Cardiac septum (tissue), 1 donor: ENCODE data around the gene ELAVL4. TPM values are rescaled to one million over a fixed set of nuclear protein-coding genes. Genes with fewer than 3 reads are reported as not detected.

Source experiments
- DNase-seq: peaks from one replicate; pipeline ENCODE4 v3.0.0-alpha.2; 2020; ENCODE audit warnings: low spot score
- intact Hi-C: fragments of 100-400 bp; cut with DNase I; formaldehyde crosslinking; loops from one replicate; pipeline ENCODE4 v1.14.0; 2022
- total RNA-seq: library from RNA; stranded (reverse); fragmentation: NEBNext Ultra II Directional; extraction: Animal tissue kit (Norgen Biotek cat#: 25700); gene quantifications from one replicate; pipeline ENCODE4 v1.2.1, GENCODE V29; 2021
- donor health status: DM: no; HTN: no; CAD: no.

Gene ELAVL4
- total RNA-seq, 1 donor from 2014 or later, result 0.11 TPM

- intact Hi-C loops, result no loop called here
- DNase-seq, result no peak
Measured at GRCh38 chr1:50174101-50174500, 65.4 kb downstream of the ELAVL4 start.

GRCh38 chr1:50175719-50176639 is 67.3 kb downstream of the ELAVL4 start:
- DNase-seq, result no peak
- intact Hi-C loops, result no loop called here

- intact Hi-C loops, result no loop called here
- no peak for DNase-seq
Measured at GRCh38 chr1:50177994-50178393, 69.3 kb downstream of the ELAVL4 start.

GRCh38 chr1:50179639-50180038 is 70.9 kb downstream of the ELAVL4 start:
- no peak for DNase-seq
- intact Hi-C loops, result no loop called here

GRCh38 chr1:50180367-50180766 is 71.6 kb downstream of the ELAVL4 start:
- intact Hi-C loops, result no loop called here
- DNase-seq, result no peak

GRCh38 chr1:50181027-50181663 is 72.4 kb downstream of the ELAVL4 start:
- intact Hi-C loops, result no loop called here
- DNase-seq, result no peak

GRCh38 chr1:50183378-50184133 is 74.8 kb downstream of the ELAVL4 start:
- intact Hi-C loops, result no loop called here
- DNase-seq, result no peak

GRCh38 chr1:50189369-50189768 is 80.6 kb downstream of the ELAVL4 start:
- DNase-seq, result no peak
- intact Hi-C loops, result no loop called here

- DNase-seq, result no peak
- intact Hi-C loops, result no loop called here
Measured at GRCh38 chr1:50193002-50193401, 84.3 kb downstream of the ELAVL4 start.

GRCh38 chr1:50195205-50195604 is 86.5 kb downstream of the ELAVL4 start:
- intact Hi-C loops, result no loop called here
- DNase-seq, result no peak

GRCh38 chr1:50196081-50196480 is 87.4 kb downstream of the ELAVL4 start:
- no peak for DNase-seq
- intact Hi-C loops, result no loop called here

GRCh38 chr1:50197216-50197615 is 88.5 kb downstream of the ELAVL4 start:
- intact Hi-C loops, result no loop called here
- no peak for DNase-seq

- intact Hi-C loops, result no loop called here
- no peak for DNase-seq
Measured at GRCh38 chr1:50208315-50208714, 99.6 kb downstream of the ELAVL4 start.

GRCh38 chr1:50208756-50209155 is 100.0 kb downstream of the ELAVL4 start:
- DNase-seq, result no peak
- intact Hi-C loops, result no loop called here

GRCh38 chr1:50209749-50210148 is 101.0 kb downstream of the ELAVL4 start:
- DNase-seq, result no peak
- intact Hi-C loops, result no loop called here

- intact Hi-C loops, result no loop called here
- DNase-seq, result no peak
Measured at GRCh38 chr1:50213505-50213904, 104.8 kb downstream of the ELAVL4 start.

- DNase-seq, result no peak
- intact Hi-C loops, result no loop called here
Measured at GRCh38 chr1:50214717-50215116, 106.0 kb downstream of the ELAVL4 start.

- no peak for DNase-seq
- intact Hi-C loops, result no loop called here
Measured at GRCh38 chr1:50218344-50219120, 109.8 kb downstream of the ELAVL4 start.

GRCh38 chr1:50228871-50229384 is 120.2 kb downstream of the ELAVL4 start:
- intact Hi-C loops, result no loop called here
- no peak for DNase-seq
